MCF 10A (cell line): Measurements from ENCODE around the gene B4GALT5. TPM values are rescaled to one million over a fixed set of nuclear protein-coding genes. Genes with fewer than 3 reads are reported as not detected.

Experiments used
- BruUV-seq: library from RNA; stranded (reverse); fragments of 400-500 nt; replicated peaks from 2 replicates; lab custom pipeline; 2021; lab: Mats Ljungman, UMichigan
- CTCF ChIA-PET: fragments of 300-600 bp; sonication (Branson Sonifier 250); formaldehyde crosslinking; extraction: SDS; loops from one replicate; lab custom pipeline; 2021; ENCODE audit warnings: antibody characterized with exemption, inconsistent platforms; lab: Yijun Ruan, JAX
- POLR2A ChIA-PET: fragments of 300-600, 350-650 bp; sonication (Branson Sonifier 250); formaldehyde crosslinking; extraction: SDS; loops from one replicate; lab custom pipeline; 2020; ENCODE audit warnings: antibody characterized with exemption, inconsistent platforms; lab: Yijun Ruan, JAX
- DNase-seq: peaks from one replicate; pipeline ENCODE4 v3.0.0-alpha.2; 2018; ENCODE audit not compliant: unreplicated experiment
- H3K27ac Mint-ChIP-seq: one replicate; pipeline ENCODE4 v1.8.0; 2022; ENCODE audit warnings: mild to moderate bottlenecking, low read depth, mixed read lengths; ENCODE audit not compliant: unreplicated experiment
- H3K27me3 Mint-ChIP-seq: one replicate; pipeline ENCODE4 v1.8.0; 2022; ENCODE audit warnings: mixed read lengths; ENCODE audit not compliant: insufficient read depth, unreplicated experiment
- H3K36me3 Mint-ChIP-seq: one replicate; pipeline ENCODE4 v1.8.0; 2022; ENCODE audit warnings: mild to moderate bottlenecking, moderate library complexity, mixed read lengths; ENCODE audit not compliant: insufficient read depth, unreplicated experiment
- H3K4me1 Mint-ChIP-seq: one replicate; pipeline ENCODE4 v1.8.0; 2022; ENCODE audit warnings: mixed read lengths; ENCODE audit not compliant: insufficient read depth, unreplicated experiment
- H3K4me3 Mint-ChIP-seq: one replicate; pipeline ENCODE4 v1.8.0; 2022; ENCODE audit warnings: mild to moderate bottlenecking, moderate library complexity, mixed read lengths; ENCODE audit not compliant: unreplicated experiment
- H3K9me3 Mint-ChIP-seq: one replicate; pipeline ENCODE4 v1.8.0; 2022; ENCODE audit warnings: mixed read lengths; ENCODE audit not compliant: unreplicated experiment
- CTCF ChIP-seq: fragments of 200-600 bp; IDR thresholded peaks from one replicate; pipeline ENCODE4 v1.8.0; 2022; ENCODE audit warnings: antibody characterized with exemption, mild to moderate bottlenecking; ENCODE audit not compliant: unreplicated experiment
- intact Hi-C: fragments of 100-400 bp; cut with micrococcal nuclease; formaldehyde crosslinking; loops from 2 replicates; pipeline ENCODE4 v1.14.1; 2022
- total RNA-seq: library from RNA; stranded (reverse); gene quantifications from 2 replicates; pipeline ENCODE4 v1.2.3, GENCODE V29; 2022

The B4GALT5 gene
- total RNA-seq, 1 experiment from 2014 or later, result 17.1 TPM

DNA sequence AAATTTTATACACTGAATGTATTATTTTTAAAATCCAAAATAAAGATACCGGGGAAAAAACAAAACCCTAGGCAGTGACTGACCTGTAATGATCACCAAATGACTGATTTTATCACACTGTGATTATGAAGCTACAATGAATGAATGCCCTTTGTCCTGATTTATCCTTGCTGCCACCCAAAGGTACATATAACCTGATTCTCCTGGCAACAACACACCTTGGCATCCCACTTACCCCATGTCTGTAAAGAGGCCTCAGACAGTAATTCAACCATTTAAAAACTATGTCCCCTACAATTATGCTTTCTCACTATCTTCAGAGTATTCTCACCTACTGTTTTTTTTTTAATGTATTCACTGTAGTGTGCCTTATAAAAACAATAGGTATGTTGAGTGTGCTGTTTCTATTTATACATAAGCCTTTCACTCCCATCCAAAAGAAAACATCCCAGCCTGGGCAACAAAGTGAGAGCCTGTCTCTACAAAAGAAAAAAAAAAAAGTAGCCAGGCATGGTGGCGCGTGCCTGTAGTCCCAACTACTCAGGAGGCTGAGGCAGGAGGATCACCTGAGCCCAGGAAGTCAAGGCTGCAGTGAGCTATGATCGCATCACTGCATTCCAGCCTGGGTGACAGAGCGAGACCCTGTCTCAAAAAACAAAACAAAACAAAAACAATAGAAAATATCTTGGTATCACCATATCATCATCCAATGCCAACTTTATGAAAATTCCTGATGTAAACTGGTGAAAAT is 21.7 kb downstream of the B4GALT5 start:
- Mint-ChIP-seq H3K4me3 (no peak overlapping the region), H3K27ac (peak overlapping the region; percentile 81), H3K9me3 (no peaks in the 10 kb centered on the region), H3K36me3 (no peaks in the 10 kb centered on the region), H3K4me1 (peaks cover 45% of the 10 kb centered on the region), H3K27me3 (no peaks in the 10 kb centered on the region)
- intact Hi-C loops, result no loop called here
- CTCF ChIA-PET, result interaction anchor here (0.5 to 0.7 kb wide), 3 partner anchors 47 to 163 kb away, joined by 3 read pairs; no protein-coding TSS in a partner anchor
- DNase-seq, result no peak
- BruUV-seq, result no TSS peak
- POLR2A ChIA-PET, result interaction anchor here (0.7 to 8.0 kb wide), 8 partner anchors 9 to 154 kb away, joined by 4 to 71 read pairs (median 14); partner anchors contain the start of genes B4GALT5 and SLC9A8
- no peak for TF ChIP-seq CTCF

- CTCF ChIA-PET, result interaction anchor here (0.7 to 1.7 kb wide), 4 partner anchors 16 to 46 kb away, joined by 3 to 4 read pairs (median 4); no protein-coding TSS in a partner anchor
- Mint-ChIP-seq H3K4me1 (peaks cover 48% of the 10 kb centered on the region), H3K4me3 (no peak overlapping the region)
These were observed 22.6 kb downstream of the B4GALT5 start for GRCh38 chr20:49690899-49691620.

GRCh38 chr20:49687595-49688567 is 25.8 kb downstream of the B4GALT5 start:
- intact Hi-C loops, result no loop called here
- peaks cover 42% of the 10 kb centered on the region for H3K4me1 Mint-ChIP-seq
- H3K4me3 Mint-ChIP-seq, result no peak overlapping the region
- DNase-seq, result no peak
- H3K36me3 Mint-ChIP-seq, result peaks cover 10% of the 10 kb centered on the region
- ChIA-PET CTCF (interaction anchor here (0.6 kb wide), 1 partner anchor 157 kb away, joined by 4 read pairs; no protein-coding TSS in a partner anchor), POLR2A (interaction anchor here (0.6 to 1.7 kb wide), 9 partner anchors 8 to 260 kb away, joined by 3 to 7 read pairs (median 4); partner anchors contain the start of gene B4GALT5)
- H3K9me3 Mint-ChIP-seq, result no peaks in the 10 kb centered on the region
- no peaks in the 10 kb centered on the region for H3K27me3 Mint-ChIP-seq
- H3K27ac Mint-ChIP-seq, result peak overlapping the region; percentile 66
- no TSS peak for BruUV-seq
- no peak for TF ChIP-seq CTCF

More at GRCh38 chr20:49690899-49691620, 22.6 kb downstream of the B4GALT5 start:
- H3K36me3 Mint-ChIP-seq, result no peaks in the 10 kb centered on the region
- no TSS peak for BruUV-seq
- DNase-seq, result peak; percentile 75
- POLR2A ChIA-PET, result interaction anchor here (0.6 to 8.0 kb wide), 13 partner anchors 8 to 1612 kb away, joined by 3 to 71 read pairs (median 4); partner anchors contain the start of genes B4GALT5 and SLC9A8
- TF ChIP-seq CTCF, result no peak
- intact Hi-C loops, result no loop called here
- H3K9me3 Mint-ChIP-seq, result no peaks in the 10 kb centered on the region
- H3K27me3 Mint-ChIP-seq, result no peaks in the 10 kb centered on the region
- H3K27ac Mint-ChIP-seq, result peak overlapping the region; percentile 81
